OCI-LY7 (cell line): ENCODE measurements around the gene RTN4RL2.

Experiments used
- CTCF ChIP-seq: fragments of 200-600 bp; sonication (generic); conservative IDR thresholded peaks from 2 replicates; pipeline ENCODE4 v1.5.1; 2014; ENCODE audit warnings: mild to moderate bottlenecking, antibody characterized with exemption, low read length, moderate library complexity, mixed read lengths
- EZH2phosphoT487 ChIP-seq: fragments of 200-600 bp; sonication (generic); IDR thresholded peaks from 2 replicates; pipeline ENCODE4 v1.6.1; 2018; ENCODE audit warnings: low read depth, borderline replicate concordance, mild to moderate bottlenecking, mixed run types, antibody characterized with exemption, low read length, moderate library complexity, mixed read lengths

GRCh38 chr11:57458060-57458409 is 2.3 kb upstream of the RTN4RL2 start:
- TF ChIP-seq CTCF (no peak), EZH2phosphoT487 (no peak)
